ENCODE results near the gene SPEN.

Gene SPEN

GRCh38 chr1:15948595-15949452, 101.3 kb downstream of the SPEN start:
- Histone ChIP-seq H3K36me3 (ENCODE audit: control insufficient read depth, low read length) (peaks cover 79% of the 10 kb centered on the region), H3K27me3 (ENCODE audit: control insufficient read depth, low read length) (no peaks in the 10 kb centered on the region), H3K27ac (ENCODE audit: low read depth, low read length) (no peak overlapping the region), H3K4me2 (ENCODE audit: low read length) (no peak overlapping the region), H3F3A (ENCODE audit: control insufficient read depth, insufficient read depth) (peaks cover 3% of the 10 kb centered on the region; the same call in 1 of the 2 replicates), H3K9me2 (replicated peaks; ENCODE audit: control insufficient read depth, low read length) (no peaks in the 10 kb centered on the region), H4K20me1 (ENCODE audit: control insufficient read depth, insufficient read depth, low read depth, low read length) (peaks cover 2% of the 10 kb centered on the region), H3K4me3 (ENCODE audit: low read length) (no peak overlapping the region), H3K9me3 (ENCODE audit: control insufficient read depth, insufficient read depth, low read length) (no peaks in the 10 kb centered on the region), H3K79me2 (ENCODE audit: control insufficient read depth, low read length) (peaks cover 46% of the 10 kb centered on the region), H3K4me1 (ENCODE audit: control insufficient read depth, low read length) (no peaks in the 10 kb centered on the region; the same call in 1 of the 2 replicates)
- no peak for TF ChIP-seq CTCF (IDR thresholded peaks at IDR 0.05; ENCODE audit: low read depth, low read length, poor library complexity, severe bottlenecking)
- TF ChIP-seq EZH2phosphoT487 (IDR thresholded peaks at IDR 0.05; ENCODE audit: borderline replicate concordance, low read length): no peak

GRCh38 chr1:15949453-15950245, 102.1 kb downstream of the SPEN start:
- H4K20me1 ChIP-seq (ENCODE audit: control insufficient read depth, insufficient read depth, low read depth, low read length): peaks cover 2% of the 10 kb centered on the region
- TF ChIP-seq CTCF (IDR thresholded peaks at IDR 0.05; ENCODE audit: low read depth, low read length, poor library complexity, severe bottlenecking): no peak
- no peak for TF ChIP-seq EZH2phosphoT487 (IDR thresholded peaks at IDR 0.05; ENCODE audit: borderline replicate concordance, low read length)
- peaks cover 54% of the 10 kb centered on the region for H3K79me2 ChIP-seq (ENCODE audit: control insufficient read depth, low read length)
- no peak overlapping the region for H3K27ac ChIP-seq (ENCODE audit: low read depth, low read length)
- H3K9me3 ChIP-seq (ENCODE audit: control insufficient read depth, insufficient read depth, low read length): no peaks in the 10 kb centered on the region
- H3K4me1 ChIP-seq (ENCODE audit: control insufficient read depth, low read length): no peaks in the 10 kb centered on the region; the same call in 1 of the 2 replicates
- no peak overlapping the region for H3K4me2 ChIP-seq (ENCODE audit: low read length)
- peaks cover 3% of the 10 kb centered on the region; the same call in 1 of the 2 replicates for H3F3A ChIP-seq (ENCODE audit: control insufficient read depth, insufficient read depth)
- no peak overlapping the region for H3K4me3 ChIP-seq (ENCODE audit: low read length)
- H3K27me3 ChIP-seq (ENCODE audit: control insufficient read depth, low read length): no peaks in the 10 kb centered on the region
- H3K36me3 ChIP-seq (ENCODE audit: control insufficient read depth, low read length): peaks cover 81% of the 10 kb centered on the region
- no peaks in the 10 kb centered on the region for H3K9me2 ChIP-seq (replicated peaks; ENCODE audit: control insufficient read depth, low read length)

GRCh38 chr1:15950302-15950701, 102.8 kb downstream of the SPEN start:
- H3K79me2 ChIP-seq (ENCODE audit: control insufficient read depth, low read length): peaks cover 57% of the 10 kb centered on the region
- H3F3A ChIP-seq (ENCODE audit: control insufficient read depth, insufficient read depth): peaks cover 3% of the 10 kb centered on the region; the same call in 1 of the 2 replicates
- no peak overlapping the region for H3K27ac ChIP-seq (ENCODE audit: low read depth, low read length)
- H3K9me3 ChIP-seq (ENCODE audit: control insufficient read depth, insufficient read depth, low read length): no peaks in the 10 kb centered on the region
- H3K4me2 ChIP-seq (ENCODE audit: low read length): no peak overlapping the region
- peaks cover 2% of the 10 kb centered on the region for H4K20me1 ChIP-seq (ENCODE audit: control insufficient read depth, insufficient read depth, low read depth, low read length)
- TF ChIP-seq EZH2phosphoT487 (IDR thresholded peaks at IDR 0.05; ENCODE audit: borderline replicate concordance, low read length) (no peak), CTCF (IDR thresholded peaks at IDR 0.05; ENCODE audit: low read depth, low read length, poor library complexity, severe bottlenecking) (no peak)
- H3K9me2 ChIP-seq (replicated peaks; ENCODE audit: control insufficient read depth, low read length): no peaks in the 10 kb centered on the region
- H3K4me1 ChIP-seq (ENCODE audit: control insufficient read depth, low read length): no peaks in the 10 kb centered on the region; the same call in 1 of the 2 replicates
- H3K4me3 ChIP-seq (ENCODE audit: low read length): no peak overlapping the region
- peaks cover 77% of the 10 kb centered on the region for H3K36me3 ChIP-seq (ENCODE audit: control insufficient read depth, low read length)
- no peaks in the 10 kb centered on the region for H3K27me3 ChIP-seq (ENCODE audit: control insufficient read depth, low read length)

Measured in DOHH2 (cell line).